ENCODE data around the gene STRADA. TPM values are rescaled to one million over a fixed set of nuclear protein-coding genes. Genes with fewer than 3 reads are reported as not detected.

The STRADA gene
- total and polyA plus RNA-seq, 2 donors (not counting 3 experiments of a cell fraction or from before 2014, with no cell fraction given) = 47.0 to 53.6 TPM

- FAIRE-seq (peak; percentile 68), DNase-seq (ENCODE audit: low read depth, low spot score) (peak; percentile 75)
- intact Hi-C loops (cut with micrococcal nuclease) (no loop called here), dilution Hi-C loops (cut with MboI; ENCODE audit: extremely low pct_ligation_motif_present, low sequenced_read_pairs) (no loop called here)
- H4K20me1 ChIP-seq (replicated peaks; ENCODE audit: control insufficient read depth, extremely low read depth, insufficient read depth, low read length) = no peaks in the 10 kb centered on the region
- ChIA-PET POLR2A (no interaction called here), CTCF (no interaction called here)
- no peak for TF ChIP-seq POLR2AphosphoS5 (IDR thresholded peaks at IDR 0.05; ENCODE audit: insufficient read depth, low read depth, low read length)
- TF ChIP-seq GATA2 (IDR thresholded peaks at IDR 0.05; ENCODE audit: insufficient read depth, insufficient read length, low read depth, low read length) = no peak
- no peak for TF ChIP-seq POLR2A (IDR thresholded peaks at IDR 0.05; ENCODE audit: low read depth, low read length)
- TF ChIP-seq MYC (IDR thresholded peaks at IDR 0.05; ENCODE audit: low read depth, low read length) = no peak
- no peak for TF ChIP-seq FOS (IDR thresholded peaks at IDR 0.05; ENCODE audit: borderline replicate concordance, insufficient read depth, low read length)
- no peak for TF ChIP-seq CTCF (IDR thresholded peaks at IDR 0.05; ENCODE audit: extremely low read depth in 1 of 2, insufficient read depth in 1 of 2, low read depth in 1 of 2, low read length in 2 of 2)
- no peak overlapping the region for H3K4me3 ChIP-seq (replicated peaks in 1 of 3; ENCODE audit: insufficient read depth in 1 of 3, low read depth in 1 of 3, low read length in 3 of 3)
- no peaks in the 10 kb centered on the region for H3K79me2 ChIP-seq (ENCODE audit: control insufficient read depth, insufficient read depth, low read length)
- no peak overlapping the region for H3K9ac ChIP-seq (replicated peaks; ENCODE audit: extremely low read depth, insufficient read depth, low read length)
- H3K9me3 ChIP-seq (replicated peaks; ENCODE audit: control insufficient read depth, insufficient read depth, low read length) = no peaks in the 10 kb centered on the region
- no peak overlapping the region for H2AFZ ChIP-seq (ENCODE audit: low read depth, low read length)
- no peaks in the 10 kb centered on the region for H3K27me3 ChIP-seq (ENCODE audit: control insufficient read depth in 2 of 2, insufficient read depth in 2 of 2, low read length in 2 of 2)
- H3K9me1 ChIP-seq (replicated peaks; ENCODE audit: control insufficient read depth, extremely low read depth, insufficient read depth, low read length) = no peaks in the 10 kb centered on the region
- H3K4me2 ChIP-seq (ENCODE audit: insufficient read depth, low read length) = peak overlapping the region; percentile 11
- peaks cover 4% of the 10 kb centered on the region for H3K4me1 ChIP-seq (ENCODE audit: control insufficient read depth, extremely low read depth, insufficient read depth, low read length)
- H3K36me3 ChIP-seq (ENCODE audit: control insufficient read depth in 2 of 2, extremely low read depth in 1 of 2, insufficient read depth in 2 of 2, low read length in 2 of 2) = peaks cover 4 to 5% of the 10 kb centered on the region in 2 experiments
- BruUV-seq (replicated peaks) = no TSS peak
- H3K27ac ChIP-seq (ENCODE audit: insufficient read depth, low read depth, low read length) = no peak overlapping the region
Measured at GRCh38 chr17:63716426-63716825, 25.2 kb downstream of the STRADA start.

Data from endothelial cell of umbilical vein (primary cell).